Lung microvascular endothelial cell (primary cell): Measurements from ENCODE around the gene GNA12. TPM values are rescaled to one million over a fixed set of nuclear protein-coding genes. Genes with fewer than 3 reads are reported as not detected.
A peak's percentile ranks its signal among the peaks of the same experiment; 100 is the strongest.

Experiments
- DNase-seq, 2 donors: peaks; one replicate each; pipeline versions ENCODE4 v3.0.0 to v3.0.0-alpha.2; 2010; ENCODE audit warnings: low read depth in 2 of 2
- total RNA-seq: library from RNA; depleted of rRNA; stranded (reverse); fragments of >200 nt; gene quantifications from 2 replicates; pipeline ENCODE4 v1.2.1, GENCODE V29; 2014

GNA12 gene
- 22.0 and 27.2 TPM in 2 replicates for total RNA-seq

- DNase-seq = peak; percentile 98 to 99
These were observed at the start of gene GNA12 for GRCh38 chr7:2844153-2845033. Gene GNA12 (minus strand): TSS chr7:2844308. CDS start chr7:2844161, 147 bp downstream.

- DNase-seq = no peak
These were observed 49.3 kb upstream of the GNA12 start for GRCh38 chr7:2893411-2893861.

- peak in 1 of 2 donors; percentile 39 for DNase-seq
These were observed 48.4 kb upstream of the GNA12 start for GRCh38 chr7:2892549-2892948.

- no peak for DNase-seq
These were observed 43.7 kb upstream of the GNA12 start for GRCh38 chr7:2887816-2888215.

GRCh38 chr7:2886900-2887299 is 42.8 kb upstream of the GNA12 start:
- DNase-seq = peak; percentile 83 to 88

GRCh38 chr7:2886391-2886790 is 42.3 kb upstream of the GNA12 start:
- DNase-seq = no peak

GRCh38 chr7:2884161-2884560 is 40.1 kb upstream of the GNA12 start:
- no peak for DNase-seq

GRCh38 chr7:2883101-2883500 is 39.0 kb upstream of the GNA12 start:
- DNase-seq = no peak

- no peak for DNase-seq
These were observed 38.0 kb upstream of the GNA12 start for GRCh38 chr7:2882111-2882510.

- no peak for DNase-seq
These were observed 36.9 kb upstream of the GNA12 start for GRCh38 chr7:2880874-2881533.

GRCh38 chr7:2880051-2880450 is 35.9 kb upstream of the GNA12 start:
- DNase-seq = no peak

GRCh38 chr7:2879354-2879753 is 35.2 kb upstream of the GNA12 start:
- DNase-seq = no peak

GRCh38 chr7:2878306-2878705 is 34.2 kb upstream of the GNA12 start:
- DNase-seq = no peak

- peak; percentile 68 to 86 for DNase-seq
These were observed 32.1 kb upstream of the GNA12 start for GRCh38 chr7:2876031-2876731.

GRCh38 chr7:2873686-2874551 is 29.8 kb upstream of the GNA12 start:
- peak; percentile 67 to 93 for DNase-seq

GRCh38 chr7:2873146-2873545 is 29.0 kb upstream of the GNA12 start:
- DNase-seq = peak; percentile 27 to 42

GRCh38 chr7:2872296-2872874 is 28.3 kb upstream of the GNA12 start:
- DNase-seq = no peak

- DNase-seq = peak; percentile 90 to 91
These were observed 26.4 kb upstream of the GNA12 start for GRCh38 chr7:2870471-2870931.

GRCh38 chr7:2869981-2870380 is 25.9 kb upstream of the GNA12 start:
- no peak for DNase-seq

GRCh38 chr7:2866601-2867000 is 22.5 kb upstream of the GNA12 start:
- no peak for DNase-seq
